ENCODE results near the gene SRMS.

The SRMS gene

DNA sequence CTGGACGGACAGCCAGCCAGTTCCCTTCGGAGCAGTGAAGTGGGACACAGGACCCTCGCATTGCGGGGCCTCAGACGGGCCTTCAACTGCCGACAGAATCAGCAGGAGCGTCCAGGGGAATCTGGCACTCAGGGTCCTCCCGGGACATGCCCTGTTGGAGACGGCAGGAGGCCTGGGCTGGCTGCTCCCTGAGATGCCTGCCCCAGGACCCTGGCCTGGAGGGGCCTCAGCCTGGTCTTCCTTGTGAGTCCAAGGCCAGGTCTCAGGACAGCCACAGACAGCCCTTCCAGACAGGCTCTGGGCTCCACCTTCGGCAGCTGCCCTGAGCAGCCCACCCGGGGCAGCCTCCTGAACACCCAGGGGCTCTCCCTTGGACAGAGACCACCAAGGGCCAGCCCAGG, 41.1 kb upstream of the SRMS start:
- H3K9ac ChIP-seq (ENCODE audit: low read length) = no peak overlapping the region
- no peaks in the 10 kb centered on the region for H3K27me3 ChIP-seq (ENCODE audit: low read length)
- no peaks in the 10 kb centered on the region for H4K20me1 ChIP-seq (ENCODE audit: low read depth, low read length)
- no peak overlapping the region for H3K27ac ChIP-seq (ENCODE audit: low read depth, low read length)
- H3K79me2 ChIP-seq (ENCODE audit: insufficient read depth, low read length) = no peaks in the 10 kb centered on the region
- H3F3A ChIP-seq (ENCODE audit: insufficient read depth) = no peaks in the 10 kb centered on the region
- no peak overlapping the region for H3K4me3 ChIP-seq (ENCODE audit: insufficient read depth, low read length, poor library complexity, severe bottlenecking)
- no peaks in the 10 kb centered on the region for H3K9me3 ChIP-seq (ENCODE audit: insufficient read depth, low read length)
- TF ChIP-seq, protein P1, sequence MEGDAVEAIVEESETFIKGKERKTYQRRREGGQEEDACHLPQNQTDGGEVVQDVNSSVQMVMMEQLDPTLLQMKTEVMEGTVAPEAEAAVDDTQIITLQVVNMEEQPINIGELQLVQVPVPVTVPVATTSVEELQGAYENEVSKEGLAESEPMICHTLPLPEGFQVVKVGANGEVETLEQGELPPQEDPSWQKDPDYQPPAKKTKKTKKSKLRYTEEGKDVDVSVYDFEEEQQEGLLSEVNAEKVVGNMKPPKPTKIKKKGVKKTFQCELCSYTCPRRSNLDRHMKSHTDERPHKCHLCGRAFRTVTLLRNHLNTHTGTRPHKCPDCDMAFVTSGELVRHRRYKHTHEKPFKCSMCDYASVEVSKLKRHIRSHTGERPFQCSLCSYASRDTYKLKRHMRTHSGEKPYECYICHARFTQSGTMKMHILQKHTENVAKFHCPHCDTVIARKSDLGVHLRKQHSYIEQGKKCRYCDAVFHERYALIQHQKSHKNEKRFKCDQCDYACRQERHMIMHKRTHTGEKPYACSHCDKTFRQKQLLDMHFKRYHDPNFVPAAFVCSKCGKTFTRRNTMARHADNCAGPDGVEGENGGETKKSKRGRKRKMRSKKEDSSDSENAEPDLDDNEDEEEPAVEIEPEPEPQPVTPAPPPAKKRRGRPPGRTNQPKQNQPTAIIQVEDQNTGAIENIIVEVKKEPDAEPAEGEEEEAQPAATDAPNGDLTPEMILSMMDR (IDR thresholded peaks at IDR 0.05; ENCODE audit: insufficient read depth, low read length, poor library complexity, severe bottlenecking) = no peak
- TF ChIP-seq EZH2phosphoT487 (conservative IDR thresholded peaks at IDR 0.05; ENCODE audit: low read length) = no peak
- H3K4me2 ChIP-seq (ENCODE audit: low read depth, low read length, poor library complexity, severe bottlenecking) = no peak overlapping the region
- H3K9me2 ChIP-seq (replicated peaks; ENCODE audit: insufficient read depth, low read length) = no peaks in the 10 kb centered on the region
- H2AFZ ChIP-seq (ENCODE audit: low read depth, low read length, severe bottlenecking) = no peak overlapping the region
- H3K36me3 ChIP-seq (ENCODE audit: low read length) = no peaks in the 10 kb centered on the region

DNA sequence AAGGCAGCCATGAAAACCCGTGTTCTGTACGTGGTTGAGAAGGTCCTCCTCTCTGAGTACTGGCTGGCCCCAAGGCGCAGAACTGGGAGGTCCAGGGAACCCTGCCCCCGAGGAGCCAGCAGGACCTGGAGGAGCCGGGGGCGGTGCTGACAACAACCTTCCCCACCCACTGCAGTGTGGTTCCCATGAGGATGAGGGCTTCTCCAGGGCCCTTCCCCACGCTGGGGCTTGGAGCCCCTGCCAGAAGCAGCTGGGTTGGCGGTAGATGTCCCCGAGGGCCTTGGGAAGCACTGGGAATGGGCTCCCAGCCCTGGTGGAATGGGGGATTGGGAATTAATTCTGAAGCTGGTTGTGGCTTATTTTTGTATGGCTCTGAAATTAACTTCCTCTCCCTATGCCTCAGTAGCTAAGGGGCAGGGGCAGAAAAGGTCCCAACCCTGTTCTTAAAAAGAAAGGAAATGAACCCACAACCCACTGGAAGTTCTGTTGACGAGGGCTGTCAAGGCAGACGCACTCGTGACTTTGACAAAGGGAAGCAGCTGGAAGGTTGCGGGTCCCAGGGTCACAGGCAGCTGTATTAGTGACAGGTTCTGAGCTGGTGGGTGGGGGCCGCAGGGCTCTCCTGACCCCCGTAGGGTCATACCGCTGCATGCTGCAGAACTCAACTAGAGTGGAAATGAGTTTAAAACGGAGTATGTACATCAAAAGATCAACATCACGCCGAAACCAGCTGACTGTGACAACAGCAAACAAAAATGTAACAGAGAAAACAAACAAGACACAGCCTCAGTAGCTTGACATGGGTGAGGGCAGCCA, 40.4 kb upstream of the SRMS start:
- Histone ChIP-seq H3K36me3 (ENCODE audit: low read length) (no peaks in the 10 kb centered on the region), H3K9me3 (ENCODE audit: insufficient read depth, low read length) (no peaks in the 10 kb centered on the region), H3K4me2 (ENCODE audit: low read depth, low read length, poor library complexity, severe bottlenecking) (no peak overlapping the region), H3K9me2 (replicated peaks; ENCODE audit: insufficient read depth, low read length) (no peaks in the 10 kb centered on the region), H3K79me2 (ENCODE audit: insufficient read depth, low read length) (no peaks in the 10 kb centered on the region), H3K27me3 (ENCODE audit: low read length) (no peaks in the 10 kb centered on the region), H3K27ac (ENCODE audit: low read depth, low read length) (no peak overlapping the region), H4K20me1 (ENCODE audit: low read depth, low read length) (no peaks in the 10 kb centered on the region), H3K9ac (ENCODE audit: low read length) (no peak overlapping the region), H3F3A (ENCODE audit: insufficient read depth) (no peaks in the 10 kb centered on the region), H3K4me3 (ENCODE audit: insufficient read depth, low read length, poor library complexity, severe bottlenecking) (no peak overlapping the region), H2AFZ (ENCODE audit: low read depth, low read length, severe bottlenecking) (no peak overlapping the region)
- TF ChIP-seq EZH2phosphoT487 (conservative IDR thresholded peaks at IDR 0.05; ENCODE audit: low read length) = no peak
- TF ChIP-seq, protein P1 (IDR thresholded peaks at IDR 0.05; ENCODE audit: insufficient read depth, low read length, poor library complexity, severe bottlenecking) = no peak

DNA sequence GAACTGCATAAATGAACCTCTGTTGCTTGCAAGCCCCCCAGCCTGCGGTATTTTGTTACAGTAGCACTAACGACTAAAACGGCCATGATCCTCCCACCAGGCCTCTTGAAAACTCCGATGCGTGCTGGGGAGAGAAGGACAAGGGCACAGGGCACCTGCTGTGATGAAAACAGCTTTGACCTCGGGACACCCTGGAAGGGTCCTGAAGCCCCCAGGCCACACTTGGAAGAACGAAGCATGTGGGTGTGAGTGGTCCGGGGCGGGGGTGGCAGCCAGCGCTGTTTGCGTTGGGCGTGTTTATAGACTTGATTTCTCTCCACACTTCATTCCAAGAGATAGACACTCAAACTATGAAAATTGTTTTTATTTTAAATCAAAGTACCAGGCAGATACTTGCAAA, 39.7 kb upstream of the SRMS start:
- Histone ChIP-seq H2AFZ (ENCODE audit: low read depth, low read length, severe bottlenecking) (no peak overlapping the region), H3K27ac (ENCODE audit: low read depth, low read length) (no peak overlapping the region), H3K4me3 (ENCODE audit: insufficient read depth, low read length, poor library complexity, severe bottlenecking) (no peak overlapping the region), H4K20me1 (ENCODE audit: low read depth, low read length) (no peaks in the 10 kb centered on the region), H3K9me3 (ENCODE audit: insufficient read depth, low read length) (no peaks in the 10 kb centered on the region), H3K36me3 (ENCODE audit: low read length) (no peaks in the 10 kb centered on the region), H3K79me2 (ENCODE audit: insufficient read depth, low read length) (no peaks in the 10 kb centered on the region), H3K9ac (ENCODE audit: low read length) (no peak overlapping the region), H3F3A (ENCODE audit: insufficient read depth) (no peaks in the 10 kb centered on the region), H3K9me2 (replicated peaks; ENCODE audit: insufficient read depth, low read length) (no peaks in the 10 kb centered on the region), H3K27me3 (ENCODE audit: low read length) (no peaks in the 10 kb centered on the region), H3K4me2 (ENCODE audit: low read depth, low read length, poor library complexity, severe bottlenecking) (no peak overlapping the region)
- TF ChIP-seq, protein P1 (IDR thresholded peaks at IDR 0.05; ENCODE audit: insufficient read depth, low read length, poor library complexity, severe bottlenecking) = no peak
- TF ChIP-seq EZH2phosphoT487 (conservative IDR thresholded peaks at IDR 0.05; ENCODE audit: low read length) = no peak

Measured in SU-DHL-6 (cell line).